ENCODE measurements around the gene TEDC1. TPM values are rescaled to one million over a fixed set of nuclear protein-coding genes. Genes with fewer than 3 reads are reported as not detected.

The TEDC1 gene
- total RNA-seq, 2 experiments from 2014 or later: 45.5 to 46.9 TPM

- ChIA-PET CTCF (interaction anchor here (0.7 to 2.0 kb wide), 2 partner anchors 11 to 14 kb away, joined by 3 to 4 read pairs; no protein-coding TSS in a partner anchor), POLR2A (no interaction called here)
Observed at GRCh38 chr14:105456736-105457617, 34.1 kb upstream of the TEDC1 start.

GRCh38 chr14:105458010-105458409 is 33.0 kb upstream of the TEDC1 start:
- ChIA-PET CTCF (interaction anchor here (2.0 kb wide), 1 partner anchor 10 kb away, joined by 4 read pairs; no protein-coding TSS in a partner anchor), POLR2A (no interaction called here)

- POLR2A ChIA-PET: no interaction called here
- CTCF ChIA-PET: interaction anchor here (2.0 kb wide), 1 partner anchor 10 kb away, joined by 4 read pairs; no protein-coding TSS in a partner anchor
Observed at GRCh38 chr14:105458571-105458970, 32.5 kb upstream of the TEDC1 start.

DNA sequence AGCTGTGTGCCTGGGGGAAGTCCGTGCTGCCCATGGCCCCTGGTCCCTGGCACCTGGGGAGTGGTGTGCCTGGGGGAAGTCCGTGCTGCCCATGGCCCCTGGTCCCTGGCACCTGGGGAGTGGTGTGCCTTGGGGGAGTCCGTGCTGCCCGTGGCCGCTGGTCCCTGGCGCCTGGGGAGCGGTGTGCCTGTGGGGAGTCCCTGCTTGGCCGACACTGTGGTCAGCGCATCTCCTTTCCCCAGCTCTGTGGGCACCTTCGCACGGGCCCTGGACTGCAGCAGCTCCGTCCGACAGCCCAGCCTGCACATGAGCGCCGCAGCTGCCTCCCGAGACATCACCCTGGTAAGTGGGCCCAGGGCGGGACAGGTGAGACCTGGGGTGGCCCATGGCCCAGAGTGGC is 30.9 kb upstream of the TEDC1 start:
- ChIA-PET POLR2A (no interaction called here), CTCF (no interaction called here)

GRCh38 chr14:105460616-105461015 is 30.4 kb upstream of the TEDC1 start:
- ChIA-PET POLR2A (no interaction called here), CTCF (no interaction called here)

- ChIA-PET CTCF (no interaction called here), POLR2A (no interaction called here)
Observed at GRCh38 chr14:105461903-105462302, 29.1 kb upstream of the TEDC1 start.

GRCh38 chr14:105464501-105464900 is 26.5 kb upstream of the TEDC1 start:
- ChIA-PET POLR2A (no interaction called here), CTCF (no interaction called here)

DNA sequence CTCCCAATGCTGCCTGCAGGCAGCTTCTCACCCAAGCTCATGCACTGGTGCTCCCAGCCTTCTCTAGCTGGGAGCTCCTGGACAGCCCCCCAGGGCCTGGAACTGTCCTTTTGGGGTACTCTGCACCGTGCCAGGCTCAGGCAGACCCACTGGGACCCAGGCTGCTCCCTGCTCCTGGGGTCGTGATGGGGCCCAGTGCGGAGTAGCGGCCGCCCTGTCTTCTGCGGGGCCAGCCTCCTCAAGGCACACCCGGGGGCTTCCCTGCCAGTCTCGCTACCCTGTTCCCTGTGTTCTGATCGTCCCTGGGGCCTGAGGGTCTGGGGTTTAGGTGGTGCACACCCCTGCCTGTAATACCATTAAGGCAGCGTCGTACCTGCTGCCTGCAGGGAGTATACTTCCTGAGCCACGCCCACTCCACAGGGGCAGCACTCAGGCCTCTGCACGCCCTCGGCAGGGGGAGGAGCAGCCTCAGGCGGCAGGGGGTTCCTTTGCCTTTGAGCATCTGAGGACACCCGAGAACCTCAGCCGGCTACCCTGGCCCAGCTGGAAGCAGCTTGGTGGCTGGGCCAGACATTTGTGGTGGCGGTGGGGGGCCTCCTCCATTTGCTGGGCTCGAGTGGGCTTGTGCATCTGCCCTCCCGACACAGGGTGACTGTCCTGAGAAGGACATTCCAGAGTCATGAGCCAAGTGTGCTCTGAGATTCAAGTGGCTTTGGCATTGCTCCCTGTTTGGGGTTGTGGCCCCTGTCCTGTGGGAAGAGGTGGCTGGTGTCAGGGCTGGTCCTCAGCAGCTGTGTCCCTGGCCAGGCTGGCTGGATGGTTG is 25.6 kb upstream of the TEDC1 start:
- ChIA-PET CTCF (no interaction called here), POLR2A (no interaction called here)

DNA sequence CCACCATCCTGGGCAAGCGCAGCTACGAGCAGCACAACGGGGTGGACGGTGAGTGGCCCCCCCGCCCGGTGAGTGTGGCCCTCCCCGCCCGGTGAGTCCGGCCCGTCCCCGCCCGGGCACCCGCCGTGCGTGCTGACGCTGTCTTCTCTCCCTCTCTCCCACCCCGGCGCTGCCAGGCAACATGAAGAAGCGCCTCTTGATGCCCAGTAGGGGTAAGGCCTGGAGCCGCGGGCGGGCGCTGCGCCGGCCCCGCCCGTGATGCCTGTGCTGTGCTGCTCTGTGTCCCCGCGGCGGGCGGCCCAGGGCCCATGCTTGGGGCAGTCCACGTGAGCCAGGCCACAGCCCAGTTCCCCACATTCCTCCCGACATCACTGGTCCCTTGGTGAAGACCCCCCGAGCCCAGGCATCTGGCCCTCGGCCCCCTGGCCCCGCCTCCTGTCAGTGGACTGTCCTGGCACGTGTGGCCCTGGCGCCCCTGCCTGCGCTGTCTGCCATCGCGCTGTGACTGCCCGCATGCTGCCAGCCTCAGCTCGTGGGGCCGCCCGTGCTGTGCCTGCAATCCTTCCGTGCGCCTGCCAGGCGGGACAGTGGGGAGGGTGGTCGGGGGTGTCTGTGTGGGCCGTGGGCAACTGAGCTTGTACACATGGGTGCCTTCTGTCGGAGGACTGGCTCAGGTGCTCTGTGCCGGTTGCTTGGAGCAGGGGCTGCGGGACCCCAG is 24.4 kb upstream of the TEDC1 start:
- ChIA-PET POLR2A (no interaction called here), CTCF (no interaction called here)

DNA sequence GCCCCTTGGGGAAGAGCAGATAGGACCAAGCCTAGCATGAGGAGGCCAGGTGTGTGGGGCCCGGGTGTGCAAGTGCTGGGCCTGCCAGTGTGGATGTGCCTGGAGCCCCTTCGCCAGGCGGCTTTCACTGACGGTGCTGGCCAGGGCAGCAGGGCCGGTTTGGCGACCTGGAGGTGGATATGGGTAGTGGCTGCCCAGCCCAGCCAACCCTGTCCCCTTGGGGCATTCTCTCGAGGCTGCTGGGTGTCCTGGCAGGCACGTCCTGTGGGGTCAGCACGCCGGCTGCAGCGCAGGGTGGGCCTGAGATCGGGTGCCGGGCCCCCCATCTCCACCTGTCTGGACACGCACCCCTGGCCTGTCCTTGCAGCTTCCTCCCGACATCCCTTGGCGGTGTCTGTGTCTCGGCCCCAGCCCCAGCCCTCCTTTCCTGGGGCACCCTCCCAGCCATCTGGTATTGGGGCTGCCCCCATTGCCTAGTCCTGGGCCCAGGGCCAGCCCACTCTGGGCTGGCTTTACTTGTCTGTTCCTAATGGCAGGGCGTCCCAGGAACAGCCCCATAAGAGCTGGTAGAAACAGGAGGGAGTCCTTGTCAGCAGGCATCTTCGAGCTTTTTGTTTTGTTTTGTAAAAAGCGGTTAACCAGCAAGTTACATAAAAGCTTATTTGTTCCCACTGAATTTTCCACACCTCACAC is 23.7 kb upstream of the TEDC1 start:
- ChIA-PET POLR2A (no interaction called here), CTCF (no interaction called here)

- ChIA-PET CTCF (interaction anchor here (1.3 kb wide), 1 partner anchor 10 kb away, joined by 4 read pairs; no protein-coding TSS in a partner anchor), POLR2A (no interaction called here)
Observed at GRCh38 chr14:105467942-105468471, 23.0 kb upstream of the TEDC1 start.

- ChIA-PET CTCF (interaction anchor here (1.3 to 1.4 kb wide), 3 partner anchors 11 to 21 kb away, joined by 3 to 4 read pairs (median 3); no protein-coding TSS in a partner anchor), POLR2A (no interaction called here)
Observed at GRCh38 chr14:105468621-105469241, 22.3 kb upstream of the TEDC1 start.

DNA sequence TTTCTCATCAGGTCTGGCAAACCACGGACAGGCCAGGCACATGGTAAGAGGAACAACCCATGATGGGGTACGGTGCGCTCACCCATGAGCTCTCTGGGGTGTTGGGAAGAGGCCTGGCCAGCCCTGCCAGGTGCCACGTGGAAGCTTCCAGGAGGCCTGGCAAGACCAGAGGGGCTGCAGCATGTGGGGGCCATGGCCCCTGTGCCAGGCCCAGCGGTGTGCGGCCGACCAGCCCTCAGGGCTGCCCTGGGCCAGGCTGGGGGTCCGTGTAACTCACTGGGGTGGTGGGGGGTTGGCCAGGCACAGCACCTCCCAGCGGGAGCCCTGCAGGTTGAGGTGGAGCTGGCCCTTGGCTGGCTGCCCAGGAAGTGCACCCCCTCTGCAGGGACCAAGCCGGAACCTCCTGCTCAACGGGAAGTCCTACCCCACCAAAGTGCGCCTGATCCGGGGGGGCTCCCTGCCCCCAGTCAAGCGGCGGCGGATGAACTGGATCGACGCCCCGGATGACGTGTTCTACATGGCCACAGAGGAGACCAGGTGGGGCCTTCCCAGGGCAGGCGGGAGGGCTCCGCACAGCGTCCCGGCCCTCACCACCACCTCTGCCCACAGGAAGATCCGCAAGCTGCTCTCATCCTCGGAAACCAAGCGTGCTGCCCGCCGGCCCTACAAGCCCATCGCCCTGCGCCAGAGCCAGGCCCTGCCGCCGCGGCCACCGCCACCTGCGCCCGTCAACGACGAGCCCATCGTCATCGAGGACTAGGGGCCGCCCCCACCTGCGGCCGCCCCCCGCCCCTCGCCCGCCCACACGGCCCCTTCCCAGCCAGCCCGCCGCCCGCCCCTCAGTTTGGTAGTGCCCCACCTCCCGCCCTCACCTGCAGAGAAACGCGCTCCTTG is 21.3 kb upstream of the TEDC1 start:
- CTCF ChIA-PET: interaction anchor here (1.3 to 1.4 kb wide), 2 partner anchors 11 to 20 kb away, joined by 3 read pairs; no protein-coding TSS in a partner anchor
- POLR2A ChIA-PET: no interaction called here

- POLR2A ChIA-PET: interaction anchor here (1.3 kb wide), 1 partner anchor 16 kb away, joined by 3 read pairs; the partner anchor contains the start of gene CRIP1
- CTCF ChIA-PET: interaction anchor here (1.3 to 2.8 kb wide), 2 partner anchors 10 to 100 kb away, joined by 3 to 17 read pairs; no protein-coding TSS in a partner anchor
Observed at GRCh38 chr14:105470350-105471296, 20.4 kb upstream of the TEDC1 start.

- ChIA-PET POLR2A (interaction anchor here (1.3 kb wide), 1 partner anchor 15 kb away, joined by 3 read pairs; the partner anchor contains the start of gene CRIP1), CTCF (interaction anchor here (0.6 to 2.8 kb wide), 3 partner anchors 10 to 100 kb away, joined by 3 to 17 read pairs (median 3); no protein-coding TSS in a partner anchor)
Observed at GRCh38 chr14:105471297-105471821, 19.7 kb upstream of the TEDC1 start.

Measured in activated CD8-positive, alpha-beta memory T cell treated with anti-CD3 and anti-CD28 coated beads for 36 hours (primary cell).